B cell (primary cell): ENCODE measurements around the gene UQCC3. TPM values are rescaled to one million over a fixed set of nuclear protein-coding genes. Genes with fewer than 3 reads are reported as not detected.
"Not testable (repeated sequence)": the region's sequence is repeated elsewhere in the genome, so short reads cannot be mapped to it uniquely, and the experiment has no call there.

ENCODE experiments used
- ATAC-seq: fragments of 200-7000 bp; cut with Tn5 transposase; one replicate; pipeline ENCODE4 v1.10.0; 2021; ENCODE audit warnings: low read depth, mild to moderate bottlenecking, moderate number of reproducible peaks, moderate library complexity
- CTCF ChIA-PET: fragments of 350-600 bp; sonication (Branson Sonifier 250); formaldehyde crosslinking; loops from one replicate; lab custom pipeline; 2021; ENCODE audit warnings: antibody characterized with exemption, inconsistent platforms; lab: Charles Lee
- POLR2A ChIA-PET: fragments of 350-600 bp; sonication (Branson Sonifier 250); formaldehyde crosslinking; loops from one replicate; lab custom pipeline; 2021; ENCODE audit warnings: antibody characterized with exemption; lab: Charles Lee
- DNase-seq: peaks from one replicate; pipeline ENCODE4 v3.0.0; 2013
- H2AFZ ChIP-seq: 2 replicates; pipeline ENCODE4 v1.6.1; 2012; ENCODE audit warnings: mild to moderate bottlenecking, low read depth, low read length; ENCODE audit not compliant: insufficient read depth, poor library complexity, severe bottlenecking
- H3K27ac ChIP-seq, 2 donors: 1 replicate in 1 of 2; 2 replicates in 1 of 2; pipeline ENCODE4 v1.5.1; 2012 to 2013; ENCODE audit warnings: low read length in 2 of 2, mild to moderate bottlenecking in 2 of 2, moderate library complexity in 1 of 2
- H3K27me3 ChIP-seq, 4 experiments: fragments of 200-600 bp in 1 of 4; sonication (generic) in 1 of 4; replicated peaks in 1 of 4; 1 replicate in 2 of 4; 2 replicates in 2 of 4; pipeline versions ENCODE4 v1.6.1 to v1.7.0; 2013 to 2016; ENCODE audit warnings: low read length in 3 of 4, mild to moderate bottlenecking in 2 of 4, mixed read lengths in 1 of 4, moderate library complexity in 1 of 4; ENCODE audit not compliant: insufficient read depth in 4 of 4, control insufficient read depth in 3 of 4; ENCODE audit errors: control extremely low read depth in 1 of 4
- H3K36me3 ChIP-seq, 2 experiments: replicated peaks in 1 of 2; 1 replicate in 1 of 2; 2 replicates in 1 of 2; pipeline versions ENCODE4 v1.6.1 to v1.7.1; 2013; ENCODE audit warnings: low read length in 1 of 2; ENCODE audit not compliant: insufficient read depth in 2 of 2, control insufficient read depth in 1 of 2; ENCODE audit errors: control extremely low read depth in 1 of 2, extremely low read depth in 1 of 2
- H3K4me1 ChIP-seq, 2 donors: fragments of 200-600 bp in 1 of 2; sonication (generic) in 1 of 2; 1 replicate in 1 of 2; 2 replicates in 1 of 2; pipeline versions ENCODE4 v1.5.1 to v1.6.1; 2013 to 2017; ENCODE audit warnings: low read length in 2 of 2; ENCODE audit not compliant: control insufficient read depth in 2 of 2, insufficient read depth in 2 of 2
- H3K4me2 ChIP-seq: replicated peaks from 2 replicates; pipeline ENCODE3; 2012; ENCODE audit warnings: mild to moderate bottlenecking, low read depth, low read length; ENCODE audit not compliant: poor library complexity, severe bottlenecking
- H3K4me3 ChIP-seq, 5 experiments: fragments of 200-600 bp in 1 of 5; sonication (generic) in 1 of 5; 1 replicate in 3 of 5; 2 replicates in 2 of 5; pipeline versions ENCODE4 v1.5.1 to v1.7.0; 2011 to 2016; ENCODE audit warnings: low read length in 4 of 5, mild to moderate bottlenecking in 4 of 5, low read depth in 2 of 5, control low read depth in 1 of 5, moderate library complexity in 1 of 5; ENCODE audit not compliant: insufficient read depth in 1 of 5; ENCODE audit errors: control extremely low read depth in 1 of 5, extremely low read depth in 1 of 5
- H3K79me2 ChIP-seq: fragments of 200-600 bp; sonication (generic); one replicate; pipeline ENCODE4 v1.6.0; 2016; ENCODE audit warnings: low read length; ENCODE audit not compliant: control insufficient read depth, insufficient read depth
- H3K9ac ChIP-seq: fragments of 200-600 bp; sonication (generic); 2 replicates; pipeline ENCODE4 v1.6.1; 2017; ENCODE audit warnings: mild to moderate bottlenecking, low read length, moderate library complexity
- H3K9me3 ChIP-seq, 3 donors: one replicate each; pipeline versions ENCODE4 v1.6.1 to v1.7.1; 2013; ENCODE audit warnings: low read length in 2 of 3; ENCODE audit not compliant: control insufficient read depth in 2 of 3, insufficient read depth in 1 of 3; ENCODE audit errors: control extremely low read depth in 1 of 3
- H4K20me1 ChIP-seq: 2 replicates; pipeline ENCODE4 v1.6.0; 2012; ENCODE audit warnings: mild to moderate bottlenecking, low read length; ENCODE audit not compliant: insufficient read depth, control insufficient read depth, poor library complexity, severe bottlenecking
- H3K27ac Mint-ChIP-seq: one replicate; pipeline ENCODE4 v1.8.0; 2021; ENCODE audit warnings: mixed read lengths
- H3K27me3 Mint-ChIP-seq: one replicate; pipeline ENCODE4 v1.8.0; 2021; ENCODE audit warnings: mixed read lengths
- H3K4me1 Mint-ChIP-seq: one replicate; pipeline ENCODE4 v1.8.0; 2021; ENCODE audit warnings: mixed read lengths
- H3K4me3 Mint-ChIP-seq: one replicate; pipeline ENCODE4 v1.8.0; 2021; ENCODE audit warnings: mixed read lengths
- H3K9me3 Mint-ChIP-seq: one replicate; pipeline ENCODE4 v1.8.0; 2022; ENCODE audit warnings: mixed read lengths; ENCODE audit not compliant: insufficient read depth
- CTCF ChIP-seq: fragments of 200-600 bp; IDR thresholded peaks from one replicate; pipeline ENCODE4 v1.8.0; 2022; ENCODE audit warnings: antibody characterized with exemption, mild to moderate bottlenecking
- EZH2 ChIP-seq: IDR thresholded peaks from 2 replicates; pipeline ENCODE4 v1.6.1; 2012; ENCODE audit warnings: borderline replicate concordance, low read depth, mild to moderate bottlenecking, moderate library complexity, low read length; ENCODE audit not compliant: insufficient read depth, poor library complexity, severe bottlenecking
- WGBS: methylation state at CpG from one replicate; pipeline ENCODE4 v1.1.5; 2013; ENCODE audit warnings: missing lambda C conversion rate; ENCODE audit not compliant: insufficient coverage; 5-methylcytosine and 5-hydroxymethylcytosine counted together
- intact Hi-C: fragments of 100-400 bp; cut with micrococcal nuclease; formaldehyde crosslinking; loops from one replicate; pipeline ENCODE4 v1.10.0; 2022
- polyA plus RNA-seq: library from polyadenylated mRNA; depleted of rRNA; stranded (reverse); fragments of >200 nt; gene quantifications from 2 replicates; pipeline ENCODE4 v1.2.3, GENCODE V29; 2012
- total RNA-seq, 2 donors: library from RNA; stranded (reverse); fragments of 120-200 nt in 1 of 2; gene quantifications; 1 replicate in 1 of 2; 2 replicates in 1 of 2; pipeline versions ENCODE4 v1.2.3 to v1.2.4, GENCODE V29; 2013 to 2022

Gene UQCC3
- total and polyA plus RNA-seq, 2 donors (not counting 1 experiment from before 2014, with no cell fraction given), result 5.6 to 6.5 TPM

DNA sequence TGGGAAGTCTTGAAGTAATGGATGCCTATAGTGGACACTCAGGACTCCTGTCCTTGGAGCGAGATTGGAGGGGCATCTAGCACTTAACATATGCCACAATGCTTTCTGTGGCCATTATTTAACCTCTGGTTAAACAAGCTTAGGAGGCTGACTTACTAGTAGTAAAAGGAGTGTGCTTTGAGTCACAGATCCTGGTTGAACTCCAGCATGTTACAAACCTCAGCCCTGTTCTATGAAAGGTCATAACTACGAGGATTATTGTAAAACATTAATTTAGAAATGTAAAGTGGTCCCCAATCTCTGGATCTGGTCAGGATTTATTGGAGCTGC lies 1.7 kb downstream of the UQCC3 start:
- Mint-ChIP-seq H3K27ac (peak overlapping the region; percentile 37), H3K4me1 (peaks cover 52% of the 10 kb centered on the region), H3K4me3 (peak overlapping the region; percentile 100), H3K27me3 (no peaks in the 10 kb centered on the region), H3K9me3 (no peaks in the 10 kb centered on the region)
- Histone ChIP-seq H3K79me2 (peaks cover 62% of the 10 kb centered on the region), H3K4me2 (peak overlapping the region; percentile 94), H3K9me3 (no peaks in the 10 kb centered on the region), H2AFZ (no peak overlapping the region), H3K27ac (peak overlapping the region; percentile 33 to 71), H3K9ac (no peak overlapping the region), H3K36me3 (peaks cover 1 to 27% of the 10 kb centered on the region in 2 experiments), H3K27me3 (no peaks in the 10 kb centered on the region), H3K4me3 (no peak overlapping the region), H4K20me1 (peaks cover 5% of the 10 kb centered on the region), H3K4me1 (peaks cover 21 to 32% of the 10 kb centered on the region in 2 donors)
- DNase-seq (no peak), ATAC-seq (no peak)
- ChIA-PET POLR2A (interaction anchor here (2.2 kb wide), 1 partner anchor 54 kb away, joined by 8 read pairs; the partner anchor contains the start of gene HNRNPUL2), CTCF (interaction anchor here (1.5 to 2.4 kb wide), 2 partner anchors 21 to 27 kb away, joined by 3 to 10 read pairs; partner anchors contain the start of gene GANAB)
- intact Hi-C loops, result no loop called here
- TF ChIP-seq CTCF, result no peak
- no peak for TF ChIP-seq EZH2
- no CpG with 5 or more reads among the region's 2 CpGs for WGBS

- H3K27ac ChIP-seq, H3K27ac Mint-ChIP-seq, H4K20me1 ChIP-seq, H3K9me3 ChIP-seq, H3K9me3 Mint-ChIP-seq, H3K9ac ChIP-seq, H2AFZ ChIP-seq, H3K27me3 ChIP-seq, DNase-seq, H3K27me3 Mint-ChIP-seq, H3K4me2 ChIP-seq, intact Hi-C loops, ATAC-seq, H3K4me3 Mint-ChIP-seq, H3K4me3 ChIP-seq: not testable (repeated sequence)
- POLR2A ChIA-PET, result interaction anchor here (0.6 to 2.6 kb wide), 3 partner anchors 22 to 90 kb away, joined by 3 to 13 read pairs (median 4); partner anchors contain the start of genes INTS5 and TUT1
- Histone ChIP-seq H3K36me3 (peaks cover 1 to 27% of the 10 kb centered on the region in 2 experiments), H3K79me2 (peaks cover 71% of the 10 kb centered on the region), H3K4me1 (peaks cover 26 to 41% of the 10 kb centered on the region in 2 donors)
- WGBS, result 100% methylated on average over 8 of the region's 10 CpGs
- CTCF ChIA-PET, result interaction anchor here (0.6 to 1.8 kb wide), 2 partner anchors 19 to 185 kb away, joined by 3 to 5 read pairs; no protein-coding TSS in a partner anchor
- H3K4me1 Mint-ChIP-seq, result peaks cover 50% of the 10 kb centered on the region
These were observed 3.9 kb downstream of the UQCC3 start for GRCh38 chr11:62675415-62675814.
